ENCODE results near the gene SPATA31E1.

SPATA31E1 gene

GRCh38 chr9:87873607-87874303 lies 8.9 kb upstream of the SPATA31E1 start:
- no peaks in the 10 kb centered on the region for H3K4me1 Mint-ChIP-seq
- peaks cover 10% of the 10 kb centered on the region for H3K27me3 Mint-ChIP-seq
- no peaks in the 10 kb centered on the region for H3K36me3 Mint-ChIP-seq
- no peak overlapping the region for H3K4me3 Mint-ChIP-seq
- ATAC-seq, result no peak
- H3K9me3 Mint-ChIP-seq, result peaks cover 8% of the 10 kb centered on the region
- no peak overlapping the region for H3K27ac Mint-ChIP-seq

- peaks cover 10% of the 10 kb centered on the region for H3K27me3 Mint-ChIP-seq
- H3K36me3 Mint-ChIP-seq, result no peaks in the 10 kb centered on the region
- no peak for ATAC-seq
- H3K4me1 Mint-ChIP-seq, result no peaks in the 10 kb centered on the region
- H3K27ac Mint-ChIP-seq, result no peak overlapping the region
- H3K9me3 Mint-ChIP-seq, result peaks cover 8% of the 10 kb centered on the region
- H3K4me3 Mint-ChIP-seq, result no peak overlapping the region
Measured at GRCh38 chr9:87874304-87874623, 8.4 kb upstream of the SPATA31E1 start.

GRCh38 chr9:87875060-87875459 lies 7.6 kb upstream of the SPATA31E1 start:
- Mint-ChIP-seq H3K36me3 (no peaks in the 10 kb centered on the region), H3K4me1 (no peaks in the 10 kb centered on the region), H3K9me3 (no peaks in the 10 kb centered on the region), H3K27me3 (peaks cover 10% of the 10 kb centered on the region), H3K4me3 (no peak overlapping the region), H3K27ac (no peak overlapping the region)
- no peak for ATAC-seq

- H3K4me1 Mint-ChIP-seq, result no peaks in the 10 kb centered on the region
Measured at GRCh38 chr9:87875831-87876545, 6.7 kb upstream of the SPATA31E1 start.

GRCh38 chr9:87876708-87877107 lies 6.0 kb upstream of the SPATA31E1 start:
- Mint-ChIP-seq H3K27ac (no peak overlapping the region), H3K4me1 (no peaks in the 10 kb centered on the region), H3K4me3 (no peak overlapping the region), H3K27me3 (peaks cover 10% of the 10 kb centered on the region), H3K9me3 (no peaks in the 10 kb centered on the region), H3K36me3 (no peaks in the 10 kb centered on the region)
- no peak for ATAC-seq

More at GRCh38 chr9:87875831-87876545, 6.7 kb upstream of the SPATA31E1 start:
- Mint-ChIP-seq H3K9me3 (no peaks in the 10 kb centered on the region), H3K27me3 (peaks cover 10% of the 10 kb centered on the region), H3K36me3 (no peaks in the 10 kb centered on the region), H3K4me3 (no peak overlapping the region), H3K27ac (no peak overlapping the region)
- ATAC-seq, result no peak

GRCh38 chr9:87878989-87879511 lies 3.6 kb upstream of the SPATA31E1 start:
- no peak for ATAC-seq

GRCh38 chr9:87880116-87880515 lies 2.6 kb upstream of the SPATA31E1 start:
- Mint-ChIP-seq H3K27ac (no peak overlapping the region), H3K4me3 (no peak overlapping the region), H3K4me1 (no peaks in the 10 kb centered on the region), H3K36me3 (no peaks in the 10 kb centered on the region), H3K27me3 (peaks cover 6% of the 10 kb centered on the region), H3K9me3 (no peaks in the 10 kb centered on the region)
- no peak for ATAC-seq

More at GRCh38 chr9:87878989-87879511, 3.6 kb upstream of the SPATA31E1 start:
- Mint-ChIP-seq H3K4me3 (no peak overlapping the region), H3K36me3 (no peaks in the 10 kb centered on the region), H3K27me3 (no peaks in the 10 kb centered on the region), H3K9me3 (no peaks in the 10 kb centered on the region), H3K27ac (no peak overlapping the region), H3K4me1 (no peaks in the 10 kb centered on the region)

- ATAC-seq, result no peak
- peaks cover 12% of the 10 kb centered on the region for H3K27me3 Mint-ChIP-seq
- H3K27ac Mint-ChIP-seq, result no peak overlapping the region
- H3K36me3 Mint-ChIP-seq, result no peaks in the 10 kb centered on the region
- H3K9me3 Mint-ChIP-seq, result no peaks in the 10 kb centered on the region
- H3K4me3 Mint-ChIP-seq, result no peak overlapping the region
- no peaks in the 10 kb centered on the region for H3K4me1 Mint-ChIP-seq
Measured at GRCh38 chr9:87880683-87881082, 2.0 kb upstream of the SPATA31E1 start.

GRCh38 chr9:87883274-87883673 lies 597 bp downstream of the SPATA31E1 start:
- Mint-ChIP-seq H3K36me3 (no peaks in the 10 kb centered on the region), H3K4me1 (no peaks in the 10 kb centered on the region), H3K9me3 (no peaks in the 10 kb centered on the region), H3K27ac (no peak overlapping the region), H3K4me3 (no peak overlapping the region), H3K27me3 (peaks cover 24% of the 10 kb centered on the region)
- no peak for ATAC-seq

- H3K4me1 Mint-ChIP-seq, result no peaks in the 10 kb centered on the region
- no peak overlapping the region for H3K4me3 Mint-ChIP-seq
- peaks cover 24% of the 10 kb centered on the region for H3K27me3 Mint-ChIP-seq
- no peak for ATAC-seq
- H3K27ac Mint-ChIP-seq, result no peak overlapping the region
- no peaks in the 10 kb centered on the region for H3K9me3 Mint-ChIP-seq
- H3K36me3 Mint-ChIP-seq, result no peaks in the 10 kb centered on the region
Measured at GRCh38 chr9:87883990-87884389, 1.3 kb downstream of the SPATA31E1 start.

- ATAC-seq, result no peak
- Mint-ChIP-seq H3K9me3 (no peaks in the 10 kb centered on the region), H3K4me3 (no peak overlapping the region), H3K27me3 (peaks cover 24% of the 10 kb centered on the region), H3K36me3 (no peaks in the 10 kb centered on the region), H3K27ac (no peak overlapping the region), H3K4me1 (no peaks in the 10 kb centered on the region)
Measured at GRCh38 chr9:87884578-87885459, 2.1 kb downstream of the SPATA31E1 start.

- H3K36me3 Mint-ChIP-seq, result no peaks in the 10 kb centered on the region
- H3K9me3 Mint-ChIP-seq, result no peaks in the 10 kb centered on the region
- H3K4me1 Mint-ChIP-seq, result no peaks in the 10 kb centered on the region
- ATAC-seq, result no peak
- peaks cover 24% of the 10 kb centered on the region for H3K27me3 Mint-ChIP-seq
- no peak overlapping the region for H3K4me3 Mint-ChIP-seq
- no peak overlapping the region for H3K27ac Mint-ChIP-seq
Measured at GRCh38 chr9:87885484-87886189, 3.0 kb downstream of the SPATA31E1 start.

- H3K4me1 Mint-ChIP-seq, result no peaks in the 10 kb centered on the region
- no peak overlapping the region for H3K27ac Mint-ChIP-seq
- H3K36me3 Mint-ChIP-seq, result no peaks in the 10 kb centered on the region
- ATAC-seq, result no peak
- no peaks in the 10 kb centered on the region for H3K9me3 Mint-ChIP-seq
- H3K4me3 Mint-ChIP-seq, result no peak overlapping the region
- peaks cover 24% of the 10 kb centered on the region for H3K27me3 Mint-ChIP-seq
Measured at GRCh38 chr9:87886210-87886932, 3.7 kb downstream of the SPATA31E1 start.

GRCh38 chr9:87886933-87887505 lies 4.3 kb downstream of the SPATA31E1 start:
- Mint-ChIP-seq H3K4me3 (no peak overlapping the region), H3K27me3 (peaks cover 24% of the 10 kb centered on the region), H3K36me3 (no peaks in the 10 kb centered on the region), H3K9me3 (no peaks in the 10 kb centered on the region), H3K4me1 (no peaks in the 10 kb centered on the region), H3K27ac (no peak overlapping the region)
- no peak for ATAC-seq
